ENCODE data around the gene KSR1.
"Not testable (repeated sequence)": the region's sequence is repeated elsewhere in the genome, so short reads cannot be mapped to it uniquely, and the experiment has no call there.

KSR1 gene

DNA sequence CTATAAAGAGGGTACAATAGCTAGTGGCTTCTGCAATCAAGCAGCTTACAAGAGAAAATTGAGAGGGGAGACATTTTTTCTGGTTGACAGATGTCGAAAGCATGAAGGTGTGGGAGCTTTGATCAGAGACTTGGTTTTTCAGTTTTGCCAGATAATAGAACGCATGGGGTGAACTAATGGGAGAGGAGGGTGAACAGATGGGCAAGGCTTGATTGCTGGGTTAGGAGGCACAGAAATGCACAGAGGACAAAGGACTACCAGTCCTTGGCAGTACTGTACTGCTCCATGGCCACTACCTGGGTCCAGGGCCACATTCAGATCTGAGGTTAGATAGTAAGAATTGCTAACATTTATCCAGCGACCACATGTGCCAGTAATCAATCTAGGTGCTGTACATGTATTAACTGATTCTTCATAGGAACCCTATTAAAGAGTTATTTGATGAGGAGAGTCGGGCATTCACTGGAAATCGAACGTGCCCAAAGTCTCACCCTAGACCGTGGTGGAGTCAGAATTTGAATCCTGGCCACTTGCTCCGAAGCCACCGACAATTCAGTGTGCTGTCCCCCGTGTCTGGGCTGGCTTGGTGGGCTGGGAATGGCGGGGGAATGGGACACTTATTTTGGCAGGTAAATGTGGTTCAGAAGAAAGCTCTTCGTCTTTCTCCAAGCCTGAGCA is 873 bp upstream of the KSR1 start:
- no peak for DNase-seq

DNA sequence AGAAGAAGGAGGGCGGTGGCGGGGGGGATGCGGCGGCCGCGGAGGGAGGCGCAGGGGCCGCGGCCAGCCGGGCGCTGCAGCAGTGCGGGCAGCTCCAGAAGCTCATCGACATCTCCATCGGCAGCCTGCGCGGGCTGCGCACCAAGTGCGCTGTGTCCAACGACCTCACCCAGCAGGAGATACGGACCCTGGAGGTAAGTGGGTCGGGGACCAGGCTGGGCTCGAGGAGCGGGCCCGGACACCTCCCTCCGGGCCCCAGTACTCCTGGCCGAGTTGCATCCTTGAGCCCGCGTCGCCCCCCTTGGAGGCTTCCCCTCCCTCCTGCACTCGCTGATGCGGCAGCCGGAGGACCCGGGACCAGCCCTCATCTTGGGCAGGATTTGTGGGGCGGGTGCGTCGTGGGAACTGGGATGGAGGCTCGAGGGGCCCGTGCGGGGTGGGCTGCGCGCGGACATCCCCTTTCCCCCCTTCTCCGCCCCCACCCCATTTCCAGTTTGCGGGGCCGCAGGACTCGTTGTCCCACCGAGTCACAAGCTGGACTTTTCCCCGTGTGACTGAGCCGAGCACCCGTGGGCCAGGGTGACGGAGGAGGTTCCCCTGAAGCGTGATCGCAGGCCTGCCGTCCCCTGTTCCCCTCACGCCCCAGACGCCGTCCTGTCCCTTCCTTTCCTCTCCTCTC is 572 bp downstream of the KSR1 start:
- DNase-seq, result no peak

DNA sequence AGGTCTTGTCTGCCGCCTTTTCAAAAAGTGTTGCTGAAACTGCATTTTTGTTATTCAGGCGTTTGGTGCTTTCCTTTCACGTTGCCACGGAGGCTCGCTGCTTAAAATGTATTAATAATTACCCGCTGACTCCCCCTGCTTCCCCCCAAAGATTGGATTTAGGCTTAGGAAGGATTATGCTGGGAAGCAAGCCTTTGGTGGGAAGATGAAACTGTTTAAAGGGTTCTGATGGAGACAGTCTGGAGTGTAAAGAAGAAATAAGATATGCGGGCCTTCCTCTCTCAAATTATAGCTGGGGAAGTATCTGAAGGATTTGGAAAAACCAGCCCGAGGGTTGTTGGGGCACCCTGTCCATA is 1.1 kb downstream of the KSR1 start:
- DNase-seq, result no peak

DNA sequence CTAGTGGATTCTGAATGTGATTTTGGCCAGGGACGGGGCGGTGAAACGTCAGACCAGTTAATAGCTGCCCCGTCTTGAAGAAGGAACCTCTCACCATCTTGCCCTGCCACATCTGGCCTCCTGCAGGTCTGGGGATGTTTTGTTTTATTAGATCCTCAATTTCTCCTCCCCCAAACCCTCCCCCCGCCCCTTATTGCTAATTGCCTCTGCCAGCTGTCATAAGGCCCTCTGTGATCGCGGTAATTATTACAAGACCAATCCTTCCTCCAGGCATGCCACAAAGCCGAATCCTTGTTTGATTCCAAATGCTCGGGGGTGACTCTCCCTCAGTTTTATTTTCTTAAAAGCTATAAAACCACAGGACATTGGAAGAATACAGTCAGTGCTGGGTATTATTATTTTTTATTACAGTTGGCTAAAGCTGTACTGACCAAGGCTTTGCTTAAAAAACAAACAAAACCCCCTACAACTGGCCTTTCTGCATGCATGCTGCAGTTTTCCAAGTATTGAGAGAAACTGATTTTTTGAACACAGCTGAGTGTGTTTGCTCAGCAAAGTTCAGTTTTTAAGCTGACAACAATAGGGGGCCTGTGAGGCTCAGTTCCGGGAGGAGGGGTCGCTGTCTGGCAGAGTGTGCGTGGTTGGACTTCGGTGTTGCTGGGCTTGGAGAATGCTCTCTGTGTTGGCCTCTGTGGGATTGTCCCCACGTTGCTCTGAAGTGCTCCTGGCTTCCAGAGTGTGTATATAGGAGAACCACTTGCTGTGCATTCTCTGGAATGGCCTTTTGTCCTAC is 1.7 kb downstream of the KSR1 start:
- DNase-seq, result no peak

DNA sequence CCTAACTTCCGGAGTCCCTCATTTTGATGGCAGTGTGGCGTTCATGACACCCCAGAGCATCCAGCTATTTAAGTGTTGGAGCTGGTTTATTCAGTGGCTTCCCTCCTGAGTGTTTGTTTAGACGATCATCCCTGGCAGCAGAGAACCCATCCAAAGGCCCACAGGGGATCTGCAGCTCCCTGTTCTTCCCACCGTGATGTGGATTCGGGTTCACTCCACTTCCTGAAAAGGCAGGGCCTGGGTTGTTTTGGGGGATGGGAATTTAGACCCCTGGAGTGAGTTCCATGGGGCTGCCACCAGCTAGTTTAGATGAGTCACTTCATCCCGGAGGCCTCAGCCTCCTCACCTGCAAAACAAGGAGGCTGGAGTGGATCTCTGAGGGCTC is 2.3 kb downstream of the KSR1 start:
- DNase-seq, result no peak

DNA sequence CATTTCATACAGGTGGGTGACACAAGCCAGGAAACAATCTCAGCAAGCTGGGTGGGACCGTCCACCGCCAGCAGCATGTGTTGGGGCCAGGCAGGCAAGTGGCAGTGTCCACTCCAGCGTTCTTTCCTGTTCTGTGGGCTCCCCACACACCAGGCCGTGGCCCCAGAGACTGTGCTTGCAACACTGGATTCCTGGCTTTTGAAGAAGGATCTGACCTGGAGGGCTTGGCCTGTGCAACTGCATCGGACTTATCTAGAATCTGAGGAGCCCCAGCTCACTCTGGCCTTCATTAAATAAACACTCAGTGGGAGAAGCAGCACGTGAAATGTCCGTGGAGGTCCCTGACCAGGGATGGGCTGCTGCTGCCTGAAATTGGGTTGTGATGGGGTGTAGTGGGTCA is 3.2 kb downstream of the KSR1 start:
- DNase-seq, result no peak

DNA sequence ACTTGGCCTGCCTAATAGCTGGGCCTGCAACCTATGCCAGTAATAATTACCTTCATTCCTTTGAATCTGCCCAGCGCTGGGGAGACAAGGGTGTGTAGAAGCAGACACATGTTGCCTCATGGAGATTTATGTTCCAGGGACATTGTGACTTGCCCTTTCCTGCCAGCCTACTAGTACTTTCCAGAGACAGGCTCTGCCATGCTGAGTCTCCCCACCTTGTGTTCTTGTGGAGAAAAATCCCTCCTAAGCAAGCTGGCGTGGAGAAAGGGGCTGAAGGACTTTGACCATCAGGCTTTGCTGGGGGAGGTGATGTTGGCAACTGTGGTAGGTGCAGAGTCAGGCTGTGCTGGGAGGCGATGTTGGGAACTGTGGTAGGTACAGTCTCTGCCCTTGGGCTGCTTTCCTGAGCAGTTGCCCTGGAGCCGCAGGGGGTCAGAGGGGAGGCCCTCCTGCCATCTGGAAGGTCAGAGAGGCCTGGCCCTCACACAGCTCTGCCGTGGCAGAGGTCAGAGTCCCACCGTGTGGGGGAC is 4.0 kb downstream of the KSR1 start:
- no peak for DNase-seq

DNA sequence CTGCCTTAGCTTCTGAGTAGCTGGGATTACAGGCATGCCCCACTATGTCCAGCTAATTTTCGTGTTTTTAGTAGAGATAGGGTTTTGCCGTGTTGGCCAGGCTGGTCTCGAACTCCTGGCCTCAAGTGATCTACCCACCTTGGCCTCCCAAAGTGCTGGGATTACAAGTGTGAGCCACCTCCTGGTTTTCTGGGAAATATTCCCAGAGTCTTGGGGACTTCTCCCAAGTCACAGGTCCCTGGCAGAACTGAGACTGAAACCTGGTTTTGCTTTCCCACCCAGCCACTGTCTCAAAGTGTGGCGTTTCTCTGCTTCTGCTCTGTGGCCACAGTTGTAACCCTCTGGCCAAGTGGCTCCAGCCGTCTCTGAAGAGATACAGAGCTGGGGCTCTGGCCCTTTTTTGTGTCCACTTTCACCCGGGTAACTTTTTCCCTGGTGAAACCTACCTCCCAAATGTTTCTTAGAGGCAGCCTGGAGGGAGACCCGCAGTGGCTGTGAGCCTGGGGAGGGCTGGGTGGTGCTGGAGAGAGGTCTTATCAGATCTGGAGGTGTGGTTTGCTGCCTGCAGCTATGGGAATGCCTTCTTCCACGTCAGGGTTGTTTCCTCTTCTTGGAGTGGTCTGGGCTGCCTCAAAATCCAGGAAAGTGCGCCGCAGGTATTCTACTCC is 5.1 kb downstream of the KSR1 start:
- no peak for DNase-seq

DNA sequence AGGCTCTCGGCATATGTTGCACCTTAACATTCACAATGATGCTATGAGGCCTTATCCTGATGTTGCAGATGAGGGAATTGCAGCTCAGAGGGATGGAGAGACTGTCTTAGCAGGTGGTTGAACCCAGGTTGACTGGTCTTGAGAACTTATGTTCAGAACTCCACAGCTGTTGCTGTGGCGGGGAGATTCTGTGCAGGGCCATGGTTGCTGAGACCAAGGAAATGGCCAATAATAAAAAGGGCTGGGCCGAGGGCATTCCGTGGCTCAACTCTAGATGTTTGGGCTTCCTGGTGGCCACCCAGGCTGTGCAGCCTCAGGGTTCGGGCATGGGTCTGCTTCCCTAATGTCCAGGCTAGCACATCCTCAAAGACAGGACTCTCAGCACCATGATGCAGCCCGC is 5.9 kb downstream of the KSR1 start:
- DNase-seq, result no peak

DNA sequence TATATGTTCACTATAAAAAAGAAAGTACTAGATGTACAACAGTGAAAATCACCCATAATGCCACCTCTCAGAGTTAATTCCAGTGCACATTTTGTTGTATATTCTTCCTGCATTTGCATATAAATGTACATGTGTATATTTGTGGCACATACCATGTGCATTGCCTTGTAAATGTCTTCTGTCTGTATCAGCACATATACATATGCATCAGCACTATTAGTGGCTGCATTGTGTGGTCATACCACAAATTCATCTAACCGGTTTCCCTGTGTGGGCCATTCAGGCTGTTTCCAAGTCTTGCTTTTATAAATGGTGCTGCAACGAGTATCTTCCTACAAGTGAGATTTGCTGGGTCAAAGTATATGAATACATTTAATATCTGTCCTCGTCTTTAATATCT is 6.5 kb downstream of the KSR1 start:
- no peak for DNase-seq

DNA sequence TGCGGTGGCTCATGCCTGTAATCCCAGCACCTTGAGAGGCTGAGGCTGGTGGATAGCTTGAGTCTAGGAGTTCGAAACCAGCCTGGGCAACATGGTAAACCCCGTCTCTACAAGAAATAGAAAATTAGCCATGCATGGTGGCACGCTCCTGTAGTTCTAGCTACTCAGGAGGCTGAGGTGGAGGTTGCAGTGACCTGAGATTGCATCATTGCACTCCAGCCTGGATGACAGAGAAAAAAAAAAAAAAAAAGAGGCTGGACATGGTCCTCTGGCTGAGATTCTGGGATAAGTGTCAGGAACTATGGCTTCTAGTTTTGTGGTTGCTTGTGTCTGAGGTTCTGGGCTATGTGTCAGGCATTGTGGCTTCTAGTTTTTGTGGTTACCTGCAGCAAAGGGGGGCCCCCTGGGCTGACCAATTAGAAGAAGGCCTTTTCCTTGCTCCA is 7.0 kb downstream of the KSR1 start:
- no peak for DNase-seq

DNA sequence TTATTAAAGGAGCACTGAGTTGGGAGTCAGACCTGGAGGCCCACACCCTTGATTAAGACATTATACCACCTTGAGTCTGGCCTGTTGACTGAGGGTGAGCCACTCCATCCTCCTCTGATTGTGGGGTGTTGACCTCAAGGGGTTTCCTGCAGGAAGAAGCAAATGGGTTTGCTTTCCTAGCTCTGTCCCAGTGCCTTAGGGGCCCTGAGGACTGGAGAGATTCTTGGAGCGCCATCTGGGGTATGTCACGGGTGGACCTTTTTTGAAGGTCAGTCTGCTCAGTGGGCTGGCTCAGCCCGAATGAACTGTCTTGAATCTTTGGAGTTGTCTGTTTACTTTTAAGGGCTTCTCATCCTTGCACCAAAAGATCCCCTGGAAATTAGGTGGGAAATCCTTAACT is 7.8 kb downstream of the KSR1 start:
- not testable (repeated sequence) for DNase-seq

DNA sequence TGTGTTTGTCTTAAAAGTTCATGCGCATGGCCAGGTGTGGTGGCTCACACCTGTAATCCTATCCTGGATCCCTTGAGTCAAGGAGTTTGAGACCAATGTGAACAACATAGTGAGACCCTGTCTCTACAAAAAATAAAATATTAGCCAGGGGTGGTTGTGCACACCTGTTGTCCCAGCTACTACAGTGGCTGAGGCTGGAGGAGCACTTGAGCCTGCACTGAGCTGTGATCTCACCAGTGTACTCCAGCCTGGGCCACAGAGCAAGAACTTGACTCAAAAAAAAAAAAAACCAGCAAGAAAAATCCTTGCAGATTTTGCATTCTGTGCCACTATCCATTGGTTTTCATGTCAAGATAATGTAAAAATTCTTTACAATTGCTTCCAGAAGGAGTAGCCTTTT is 8.2 kb downstream of the KSR1 start:
- DNase-seq, result no peak

DNA sequence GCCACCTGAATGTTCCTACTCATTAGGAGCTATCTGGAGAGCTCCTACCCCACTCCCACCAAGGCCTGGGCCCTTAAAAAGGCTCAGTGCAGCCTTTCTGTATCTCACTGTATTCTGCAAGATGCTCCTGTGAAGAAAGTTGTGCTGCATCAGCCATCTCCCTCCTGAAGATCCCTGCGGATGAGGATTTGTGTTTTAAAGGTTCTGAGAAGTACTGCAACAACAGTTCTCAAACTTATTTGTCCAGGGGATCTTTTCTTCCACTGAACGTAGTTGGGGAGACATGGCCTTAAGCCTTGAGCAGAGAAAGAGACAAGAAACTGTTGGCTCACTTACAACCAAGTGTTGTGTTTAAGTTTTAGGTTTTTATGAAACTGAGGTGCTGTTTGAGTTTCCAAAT is 9.6 kb downstream of the KSR1 start:
- DNase-seq, result not testable (repeated sequence)

DNA sequence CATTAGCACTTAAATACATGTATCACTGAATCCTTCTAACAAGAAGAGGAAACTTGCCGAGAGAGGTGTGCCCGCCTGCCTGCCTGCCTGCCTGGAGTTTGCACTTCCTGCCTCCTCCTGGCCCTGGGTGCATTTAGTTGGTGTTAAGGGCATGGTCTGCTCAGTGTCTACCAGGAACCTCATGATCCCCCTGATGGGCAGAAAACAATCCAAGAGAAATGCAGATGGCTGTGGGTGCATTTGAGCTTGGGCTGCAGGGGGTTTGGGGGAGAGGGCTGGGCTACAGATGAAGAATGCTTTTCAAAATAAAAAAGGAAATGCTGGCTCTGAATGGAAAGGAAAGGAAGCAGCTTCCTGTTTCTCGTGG is 10.1 kb downstream of the KSR1 start:
- DNase-seq, result no peak

DNA sequence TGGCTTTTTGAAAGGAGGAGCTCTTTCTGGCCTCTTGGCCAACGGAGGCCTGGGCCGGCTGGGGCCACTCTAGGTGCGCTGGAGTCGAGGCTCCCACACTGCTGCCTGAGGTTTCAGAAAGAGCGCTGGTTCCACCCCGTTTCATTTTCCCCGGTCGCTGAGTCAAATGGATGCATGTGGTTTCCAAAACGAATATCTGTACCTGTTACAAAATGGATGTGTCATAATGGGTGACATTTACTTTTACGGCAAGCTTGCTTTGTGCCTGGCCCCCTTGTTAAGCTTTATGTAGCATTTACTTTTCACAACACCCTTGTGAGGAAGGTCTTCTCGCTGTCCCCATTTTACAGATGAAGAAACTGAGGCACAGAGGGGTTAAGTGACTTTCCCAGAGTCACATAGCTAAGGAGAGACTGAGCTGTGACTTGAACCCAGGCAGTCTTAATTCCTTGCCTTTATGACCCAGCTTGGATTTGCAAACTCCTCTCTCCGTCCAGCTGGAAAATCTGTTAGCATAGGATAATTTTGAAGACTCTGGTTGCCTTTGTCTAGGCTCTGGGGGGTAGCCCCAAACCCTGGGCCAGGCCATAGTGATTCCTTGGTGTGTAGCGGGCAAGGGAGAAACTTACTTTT is 10.6 kb downstream of the KSR1 start:
- peak; percentile 81 for DNase-seq

DNA sequence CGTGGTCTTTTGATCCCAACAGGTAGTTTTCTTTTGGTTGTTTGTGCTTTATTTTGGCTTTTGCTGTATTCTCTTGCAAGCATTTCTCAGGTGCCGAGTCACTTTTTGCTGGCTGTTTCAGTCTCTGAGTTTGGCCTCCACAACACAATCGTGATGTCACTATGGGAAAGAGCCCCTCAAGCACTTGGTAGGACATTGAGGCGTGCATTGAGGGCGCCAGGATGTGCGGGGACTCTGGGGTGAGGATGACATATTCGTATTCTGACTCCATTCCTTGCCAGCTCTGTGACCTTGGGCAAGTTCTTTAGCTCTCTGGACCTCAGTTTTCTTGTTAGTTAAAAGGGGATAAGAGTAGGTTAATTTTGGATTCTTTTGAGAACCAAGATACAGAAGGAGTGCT is 13.0 kb downstream of the KSR1 start:
- no peak for DNase-seq

DNA sequence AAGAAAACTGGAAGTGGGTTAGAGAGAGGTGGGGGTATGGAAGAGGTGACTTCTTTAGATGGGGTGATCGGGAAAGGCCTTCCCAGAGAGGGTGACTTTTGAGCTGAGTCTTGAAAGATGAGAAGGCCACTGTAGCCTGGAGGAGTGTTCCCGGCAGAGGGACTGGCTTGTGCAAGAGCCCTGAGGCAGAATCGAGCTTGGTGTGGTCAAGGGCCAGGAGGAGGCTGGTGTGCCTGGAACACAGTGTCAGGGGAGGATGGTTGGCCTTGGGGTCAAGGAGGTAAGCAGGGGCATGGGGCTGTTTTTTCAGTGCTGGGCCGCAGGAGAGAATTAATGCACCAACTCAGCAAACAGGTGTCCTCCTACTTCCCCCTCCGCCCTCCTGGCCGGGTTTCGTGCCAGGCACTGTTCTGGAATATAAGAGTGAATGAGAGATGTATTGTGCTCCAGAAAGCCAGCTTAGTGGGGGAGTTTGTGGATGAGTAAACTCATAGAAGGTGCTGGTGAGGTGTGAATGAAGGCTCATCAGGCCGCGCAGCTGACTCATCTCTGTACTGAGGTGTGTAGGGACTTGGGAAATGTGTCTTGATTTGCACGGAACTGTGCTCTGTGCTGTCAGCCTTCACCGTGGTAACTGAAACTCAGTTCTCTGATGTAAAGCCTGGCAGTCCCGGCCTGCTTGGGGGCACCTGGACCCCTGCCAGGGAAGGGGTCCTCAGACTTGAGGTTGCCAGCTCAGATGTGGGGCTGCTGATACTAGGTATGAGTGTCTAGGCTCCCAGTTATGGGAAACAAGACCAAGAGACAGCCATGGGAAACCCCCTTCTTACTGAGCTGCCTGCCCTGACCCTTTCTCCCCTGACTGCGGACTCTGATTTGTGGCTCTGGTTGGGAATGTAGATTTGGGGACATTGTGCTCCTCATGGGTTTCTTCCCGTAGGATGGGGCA is 15.3 kb downstream of the KSR1 start:
- peak; percentile 86 for DNase-seq

DNA sequence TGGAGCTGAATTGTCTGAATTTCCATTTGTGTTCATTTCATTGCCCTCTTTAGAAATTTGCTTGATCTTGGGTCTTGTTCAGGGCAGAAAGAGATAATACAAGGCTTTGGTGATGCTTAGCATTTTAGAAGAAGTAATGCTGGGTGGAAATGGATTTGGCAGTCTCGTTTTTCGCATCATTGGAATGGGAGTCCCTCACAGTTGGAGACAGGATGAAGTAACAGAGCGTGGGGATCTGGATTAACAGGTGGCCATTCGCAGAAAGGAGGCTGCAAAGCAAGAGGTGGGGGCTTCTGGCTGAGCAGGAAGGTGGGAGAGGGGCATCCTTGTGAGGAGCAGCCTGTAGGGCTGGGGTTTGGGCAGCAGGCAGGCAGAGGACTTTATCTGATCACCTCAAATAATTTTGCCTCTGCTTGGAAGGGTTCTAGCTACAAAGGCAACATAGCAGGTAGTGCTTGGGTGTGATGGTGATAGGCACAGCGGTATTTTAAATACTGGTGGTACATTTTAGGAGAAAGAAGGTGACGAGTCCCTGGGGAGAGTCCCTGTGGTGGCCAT is 17.0 kb downstream of the KSR1 start:
- DNase-seq, result no peak

DNA sequence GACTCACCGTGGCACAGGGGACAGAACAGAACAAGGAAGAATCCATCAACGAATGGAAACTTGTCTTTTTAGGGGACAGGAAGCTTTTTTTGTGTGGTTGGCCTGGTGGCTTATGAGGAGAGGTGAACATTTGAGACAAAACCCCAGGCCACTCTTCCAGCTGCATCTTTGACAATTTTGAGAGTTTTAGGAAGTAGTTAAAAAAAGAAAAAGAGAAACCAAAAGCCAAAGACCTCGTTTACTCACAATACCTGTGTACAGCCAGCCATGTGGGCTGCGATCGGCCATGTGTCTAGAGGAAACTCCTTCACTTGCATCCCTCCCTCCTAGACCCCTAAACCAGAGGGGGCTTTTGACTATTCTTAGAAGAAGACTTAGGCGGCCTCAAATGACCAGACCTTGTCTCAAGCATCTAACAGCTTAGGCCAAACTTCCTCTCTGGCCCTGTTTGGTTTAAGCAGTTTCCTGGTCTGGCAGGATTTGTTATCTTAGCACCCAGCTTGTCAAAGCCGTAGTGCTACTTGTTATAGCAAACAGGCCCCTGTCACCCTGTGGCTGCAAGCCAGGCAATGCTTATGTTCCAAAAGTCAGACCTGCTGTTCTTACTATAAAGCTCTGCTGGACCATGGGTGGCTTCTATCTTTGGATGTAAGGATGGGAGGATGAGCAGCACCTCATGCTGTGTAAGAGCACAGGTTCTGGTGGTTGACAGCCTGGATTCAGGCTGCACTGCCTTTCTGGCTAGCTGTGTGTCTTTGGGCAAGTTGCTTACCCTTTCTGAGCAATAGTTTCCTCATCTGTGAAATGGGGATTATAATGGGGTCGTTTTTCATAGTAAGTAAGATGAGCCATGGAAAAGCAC is 17.7 kb downstream of the KSR1 start:
- DNase-seq, result peak; percentile 86

Data from stimulated activated naive CD4-positive, alpha-beta T cell treated with Interleukin-2 at 50 U/mL for 16 hours (primary cell).